Measurements from ENCODE around the gene ATG9A. TPM values are rescaled to one million over a fixed set of nuclear protein-coding genes. Genes with fewer than 3 reads are reported as not detected.

The ATG9A gene
- total and polyA plus RNA-seq, 2 donors (not counting 1 experiment from before 2014, with no cell fraction given): 41.8 to 65.5 TPM

- H3K27me3 ChIP-seq (replicated peaks in 1 of 4; ENCODE audit: control extremely low read depth in 1 of 4, control insufficient read depth in 3 of 4, insufficient read depth in 4 of 4, low read length in 3 of 4): no peaks in the 10 kb centered on the region
- H4K20me1 ChIP-seq (ENCODE audit: control insufficient read depth, insufficient read depth, low read length, poor library complexity, severe bottlenecking): peaks cover 22% of the 10 kb centered on the region
- peak within 1 kb of the TSS; percentile 83 to 97 (median 90) for H3K4me3 ChIP-seq (ENCODE audit: control extremely low read depth in 1 of 5, extremely low read depth in 1 of 5, insufficient read depth in 1 of 5, low read depth in 2 of 5, low read length in 4 of 5)
- Mint-ChIP-seq H3K9me3 (ENCODE audit: insufficient read depth) (no peaks in the 10 kb centered on the region), H3K4me1 (peaks cover 49% of the 10 kb centered on the region), H3K27ac (peak within 1 kb of the TSS; percentile 96), H3K4me3 (peak within 1 kb of the TSS; percentile 87), H3K27me3 (no peaks in the 10 kb centered on the region)
- peak within 1 kb of the TSS; percentile 90 for H3K9ac ChIP-seq (ENCODE audit: low read length)
- intact Hi-C loops (cut with micrococcal nuclease): loop anchor here (1.0 to 5.0 kb wide), 9 partner anchors 9 to 1037 kb away; partner anchors contain the start of genes ANKZF1, ARPC2, ATG9A and DNAJB2
- H3K4me1 ChIP-seq (ENCODE audit: control insufficient read depth in 2 of 2, insufficient read depth in 2 of 2, low read length in 2 of 2): peaks cover 34 to 44% of the 10 kb centered on the region in 2 donors
- peaks cover 40% of the 10 kb centered on the region for H3K79me2 ChIP-seq (ENCODE audit: control insufficient read depth, insufficient read depth, low read length)
- WGBS (ENCODE audit: insufficient coverage): 0% methylated on average over 75 of the region's 76 CpGs
- POLR2A ChIA-PET: interaction anchor here (0.5 to 4.2 kb wide), 19 partner anchors 9 to 1035 kb away, joined by 3 to 106 read pairs (median 5); partner anchors contain the start of genes ABCB6, ANKZF1, ATG9A and CNPPD1
- H2AFZ ChIP-seq (ENCODE audit: insufficient read depth, low read depth, low read length, poor library complexity, severe bottlenecking): peak within 1 kb of the TSS; percentile 93
- DNase-seq: peak; percentile 93
- CTCF ChIA-PET: interaction anchor here (0.8 to 7.6 kb wide), 23 partner anchors 9 to 196 kb away, joined by 3 to 97 read pairs (median 5); partner anchors contain the start of genes ANKZF1, ATG9A, CNPPD1 and DNAJB2
- peak within 1 kb of the TSS; percentile 93 to 94 for H3K27ac ChIP-seq (ENCODE audit: low read length in 2 of 2)
- H3K9me3 ChIP-seq (ENCODE audit: control extremely low read depth in 1 of 3, control insufficient read depth in 2 of 3, insufficient read depth in 1 of 3, low read length in 2 of 3): no peaks in the 10 kb centered on the region
- H3K36me3 ChIP-seq (replicated peaks in 1 of 2; ENCODE audit: control extremely low read depth in 1 of 2, control insufficient read depth in 1 of 2, extremely low read depth in 1 of 2, insufficient read depth in 2 of 2, low read length in 1 of 2): peaks cover 2 to 23% of the 10 kb centered on the region in 2 experiments
- peak; percentile 72 for ATAC-seq (ENCODE audit: low read depth)
- peak within 1 kb of the TSS; percentile 100 for H3K4me2 ChIP-seq (replicated peaks; ENCODE audit: low read depth, low read length, poor library complexity, severe bottlenecking)
- TF ChIP-seq EZH2 (IDR thresholded peaks at IDR 0.05; ENCODE audit: borderline replicate concordance, insufficient read depth, low read depth, low read length, poor library complexity, severe bottlenecking): no peak
- no peak for TF ChIP-seq CTCF (IDR thresholded peaks at IDR 0.05)
Measured at GRCh38 chr2:219253753-219254589, 24.5 kb upstream of the ATG9A start, which contains the start of gene TUBA4A. Gene TUBA4A (minus strand): TSS chr2:219253918. CDS start chr2:219253858, 60 bp downstream.
